ENCODE results near the gene PRH1.

The PRH1 gene

GRCh38 chr12:10842862-10843261 lies 41.2 kb downstream of the PRH1 start:
- DNase-seq (ENCODE audit: low read depth in 2 of 2): no peak

- DNase-seq (ENCODE audit: low read depth in 2 of 2): no peak
Measured at GRCh38 chr12:10838461-10838860, 45.6 kb downstream of the PRH1 start.

All from activated CD8-positive, alpha-beta memory T cell treated with anti-CD3 and anti-CD28 coated beads for 4 hours (primary cell).